Glomerular visceral epithelial cell (primary cell): Measurements from ENCODE around the gene DTHD1.

ENCODE experiments used
- DNase-seq: peaks from one replicate; pipeline ENCODE4 v3.0.0-alpha.2; 2016; ENCODE audit errors: extremely low spot score

The DTHD1 gene

DNA sequence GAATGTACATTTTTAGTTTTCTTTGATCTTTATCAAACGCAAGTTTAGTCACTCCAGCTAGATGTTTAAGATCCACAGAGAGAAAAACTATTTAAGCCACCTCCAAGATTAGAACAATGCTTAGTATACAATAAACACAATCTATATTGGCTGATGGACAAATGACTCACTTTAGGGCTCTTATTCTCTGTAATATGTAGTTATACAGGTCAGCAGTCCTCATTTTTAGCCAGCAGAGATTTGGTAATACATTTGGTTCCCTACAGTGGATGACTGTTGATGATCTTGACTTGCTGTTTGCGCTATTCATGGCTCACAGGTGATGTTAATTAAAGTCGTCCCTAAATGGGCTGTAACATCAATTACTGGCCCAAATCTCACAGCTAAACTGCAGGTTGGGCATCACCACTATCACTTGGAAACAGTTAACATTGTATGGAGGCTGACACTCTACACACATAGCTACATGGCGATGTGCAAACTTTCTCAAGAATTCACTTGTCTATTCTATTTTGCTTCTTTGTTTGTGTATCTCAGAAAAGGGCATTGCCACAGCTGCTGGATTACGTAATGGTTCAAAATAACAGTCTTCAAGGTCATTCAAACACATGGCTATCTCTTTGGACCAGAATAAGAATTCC, 11.8 kb upstream of the DTHD1 start:
- no peak for DNase-seq

DNA sequence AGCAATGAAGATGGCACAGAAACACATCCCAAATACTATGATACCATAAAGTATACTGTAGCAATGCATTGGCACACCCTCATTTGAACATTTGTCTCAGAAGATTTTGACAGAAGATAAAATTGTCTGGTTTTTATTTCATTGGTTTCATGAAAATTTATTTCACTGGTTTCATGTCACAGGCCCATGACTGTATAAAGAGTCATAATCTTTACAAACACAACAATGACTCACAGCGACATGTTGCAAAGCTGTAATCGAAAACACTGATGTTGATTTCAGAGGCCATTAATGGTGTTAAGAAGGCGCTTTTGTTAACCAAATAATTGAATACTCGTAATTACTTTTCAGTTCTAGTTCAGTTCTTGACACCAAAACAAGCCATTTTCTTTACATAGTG, 8.1 kb upstream of the DTHD1 start:
- DNase-seq = no peak

- peak; percentile 7 for DNase-seq
These were observed 7.3 kb upstream of the DTHD1 start for GRCh38 chr4:36274158-36274557.

- DNase-seq = no peak
These were observed 3.9 kb upstream of the DTHD1 start for GRCh38 chr4:36277533-36277932.

DNA sequence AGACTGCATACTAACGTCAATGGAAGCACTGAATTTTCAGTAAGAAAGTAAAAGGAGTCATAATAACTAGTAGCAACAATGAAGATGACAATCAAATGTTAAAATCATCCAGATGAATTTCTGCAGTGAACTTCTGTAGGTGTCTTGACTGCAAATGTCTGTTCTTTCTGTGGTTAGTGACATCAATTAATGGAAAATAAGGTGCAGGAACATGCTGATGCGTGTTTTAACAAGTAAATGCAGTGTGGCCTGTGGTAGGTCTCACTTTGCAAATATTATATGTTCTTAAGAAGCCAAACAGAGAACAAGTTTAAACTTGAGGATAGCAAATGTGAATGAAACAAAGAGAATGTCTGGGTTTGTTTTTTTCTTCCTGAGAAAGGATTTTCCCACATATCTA, 2.6 kb upstream of the DTHD1 start:
- no peak for DNase-seq

- DNase-seq = peak; percentile 4
These were observed 861 bp upstream of the DTHD1 start for GRCh38 chr4:36280555-36280954.

GRCh38 chr4:36282503-36283030, 1.2 kb downstream of the DTHD1 start:
- DNase-seq = no peak

DNA sequence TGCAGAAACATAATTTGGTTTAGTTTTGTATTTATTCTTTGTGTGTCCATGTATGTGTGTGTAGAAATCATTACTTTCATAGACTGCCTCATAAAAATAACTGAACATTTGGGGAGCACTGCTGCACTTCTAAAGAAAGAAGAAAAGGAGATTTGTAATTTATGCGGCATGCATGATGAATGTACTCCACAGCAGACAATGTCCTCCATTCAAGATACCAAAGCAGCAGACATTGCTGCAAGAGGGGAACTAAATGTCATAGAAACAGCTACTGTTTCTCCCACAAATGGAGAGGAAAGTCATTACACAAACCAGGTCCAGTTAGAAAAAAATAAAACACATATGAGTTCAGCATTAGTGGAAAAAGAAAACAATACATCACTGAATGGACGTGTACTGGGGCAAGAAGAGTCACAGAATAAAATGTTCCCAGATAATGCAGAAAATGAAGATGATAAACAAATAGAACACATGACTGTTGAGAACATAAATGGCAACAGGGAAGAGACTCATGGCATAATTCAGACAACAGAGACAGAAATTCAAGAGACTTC, 2.6 kb downstream of the DTHD1 start:
- no peak for DNase-seq

DNA sequence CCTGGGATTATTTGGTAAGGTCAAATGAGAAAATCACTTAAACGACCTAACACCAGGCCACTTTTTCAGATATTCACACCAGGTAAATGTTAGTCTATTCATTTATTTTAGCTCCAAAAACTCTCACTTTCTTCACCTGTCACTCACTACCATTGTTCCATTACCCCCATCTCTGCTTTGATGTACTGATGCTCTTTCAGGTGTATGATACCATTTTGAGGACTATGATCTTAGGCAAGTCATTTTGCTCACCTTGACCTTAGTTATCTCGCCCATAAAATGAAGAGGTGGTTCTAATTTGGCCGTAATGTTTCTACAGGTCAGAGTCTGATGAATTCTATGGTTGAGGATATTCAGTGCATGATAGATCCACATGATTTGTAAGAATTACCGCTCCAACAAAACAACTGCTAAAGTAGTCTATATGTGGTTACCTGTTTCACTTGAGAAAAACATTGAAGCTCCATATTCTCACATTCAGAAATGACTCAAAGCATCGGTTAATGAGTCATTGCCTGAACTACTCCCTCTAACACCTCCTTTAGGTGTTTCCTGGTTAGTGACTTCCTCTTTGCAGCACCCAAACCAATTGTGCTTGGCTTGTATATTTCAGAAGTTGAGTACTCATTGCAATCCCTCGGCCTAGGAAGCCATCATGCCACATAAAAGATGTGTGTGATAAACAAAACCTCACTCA, 4.5 kb downstream of the DTHD1 start:
- peak; percentile 33 for DNase-seq

GRCh38 chr4:36286481-36286871, 5.1 kb downstream of the DTHD1 start:
- no peak for DNase-seq

DNA sequence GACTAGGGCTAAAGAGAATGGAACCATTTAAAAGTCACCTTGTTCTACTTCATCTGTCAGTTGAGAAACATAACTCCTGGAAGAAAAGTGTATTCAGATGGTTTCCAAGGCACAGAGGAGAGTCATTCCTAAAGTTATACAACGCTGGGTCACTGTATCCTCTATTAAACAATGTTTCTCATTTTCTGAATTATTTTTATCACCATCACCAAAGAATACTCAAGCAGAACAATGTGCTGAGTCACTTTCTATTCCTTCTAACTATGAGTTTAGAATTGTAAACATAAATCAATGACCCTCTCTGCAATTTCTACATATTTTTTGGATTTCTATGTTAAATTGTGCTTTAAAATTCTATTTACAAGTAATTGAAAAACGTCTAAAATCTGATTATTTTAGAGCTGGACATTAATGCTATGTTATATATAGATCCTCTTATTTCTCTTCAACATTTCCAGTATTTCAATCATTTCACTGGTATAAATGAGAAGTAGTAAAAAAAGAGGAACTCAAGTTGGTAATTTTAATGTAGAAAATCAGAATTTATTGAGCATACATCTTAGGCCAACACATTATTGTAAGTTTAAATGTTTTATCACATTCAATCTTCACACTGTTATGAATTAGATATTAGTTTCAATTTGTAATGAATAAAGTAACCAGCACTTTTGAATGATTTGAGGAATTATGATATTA, 7.5 kb downstream of the DTHD1 start:
- no peak for DNase-seq

DNA sequence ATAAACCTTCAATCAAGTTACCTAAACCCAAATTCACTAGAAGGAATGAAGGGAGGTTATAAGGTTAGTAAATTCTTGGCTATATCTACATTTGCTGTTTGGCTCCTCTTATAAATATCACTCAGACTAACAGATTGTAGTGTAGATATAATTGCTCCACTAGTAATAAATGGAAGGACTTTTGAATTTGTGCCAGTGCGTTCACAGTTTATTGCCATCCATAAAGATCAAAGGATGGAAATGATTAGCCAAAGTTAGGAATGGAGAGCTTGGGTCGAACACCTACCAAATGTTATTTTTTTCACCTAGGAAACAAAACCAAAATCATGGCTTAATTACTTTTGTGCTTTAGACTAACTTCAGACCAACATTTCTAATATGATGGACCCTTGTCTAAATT, 9.2 kb downstream of the DTHD1 start:
- no peak for DNase-seq

GRCh38 chr4:36292556-36293188, 11.3 kb downstream of the DTHD1 start:
- DNase-seq = no peak

GRCh38 chr4:36301127-36301526, 19.7 kb downstream of the DTHD1 start:
- DNase-seq = no peak

DNA sequence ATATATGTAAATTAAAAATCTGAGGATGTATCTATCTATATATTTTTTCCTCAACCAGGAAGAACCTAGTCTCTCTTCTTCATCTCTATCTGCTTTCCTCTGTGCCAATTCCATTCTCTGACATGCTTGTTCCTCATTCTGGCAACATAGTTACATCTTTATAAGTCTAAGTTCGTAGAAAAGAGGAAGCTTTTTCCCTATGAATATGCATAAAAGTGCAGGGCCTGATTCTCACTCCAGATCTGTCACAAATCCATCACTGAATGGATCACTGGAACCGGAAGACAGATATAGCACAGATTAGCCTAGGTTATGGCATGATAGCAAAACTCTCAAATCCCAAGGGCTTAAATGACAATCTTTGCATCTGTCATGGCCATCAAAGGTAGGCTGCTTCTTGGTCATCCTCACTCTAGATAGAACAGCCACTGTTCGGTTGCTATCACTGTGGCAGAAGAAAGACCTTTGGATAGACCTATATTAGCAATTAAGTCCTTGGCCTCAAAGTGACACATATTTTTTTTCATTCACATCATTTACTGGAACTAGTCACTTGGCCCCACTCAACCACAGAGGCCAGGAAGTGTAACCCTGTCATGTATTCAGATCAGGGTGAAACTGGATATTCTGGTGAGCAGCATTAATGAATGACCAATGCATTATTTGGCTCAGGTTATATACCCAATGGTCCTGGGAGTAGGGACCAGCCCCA, 22.2 kb downstream of the DTHD1 start:
- DNase-seq = no peak

- DNase-seq = no peak
These were observed 22.8 kb downstream of the DTHD1 start for GRCh38 chr4:36304138-36304681.

DNA sequence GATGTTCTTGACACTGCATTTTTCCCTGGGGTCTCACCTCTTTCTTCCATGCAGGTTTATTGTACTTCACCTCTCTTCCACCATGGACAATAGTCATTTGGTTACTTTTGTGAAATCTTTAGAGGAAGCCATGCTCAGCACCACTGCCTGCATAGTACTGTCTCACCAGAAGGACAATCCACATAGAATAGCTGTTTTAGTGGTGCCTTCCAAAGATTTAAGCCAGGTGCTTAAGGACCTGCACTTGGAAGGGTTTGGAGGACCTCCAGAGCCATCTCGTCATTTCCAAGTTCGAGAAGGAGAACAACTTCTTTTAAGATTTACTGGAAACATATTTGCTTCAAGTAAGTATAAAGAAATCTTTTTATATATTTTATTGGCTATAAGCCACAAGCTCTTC, 26.7 kb downstream of the DTHD1 start:
- no peak for DNase-seq

DNA sequence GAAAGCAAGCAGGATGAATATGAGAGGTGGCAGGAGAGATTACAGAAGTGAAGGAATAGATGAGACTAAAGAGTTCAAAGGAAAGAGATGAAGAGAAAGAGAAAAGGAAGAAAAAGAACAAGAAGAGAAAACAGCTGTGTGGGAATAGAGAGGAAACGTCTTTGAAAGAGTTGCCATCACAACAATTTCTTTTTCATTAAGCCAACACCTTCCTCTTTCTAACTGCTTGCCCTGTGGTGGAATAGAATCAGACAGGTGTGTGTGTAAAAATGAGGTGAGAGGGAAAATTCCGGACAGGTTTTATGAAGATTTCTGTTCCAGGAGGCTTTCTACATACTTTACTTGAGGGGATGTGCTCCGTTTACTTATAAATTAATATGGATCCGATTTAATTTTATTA, 28.8 kb downstream of the DTHD1 start:
- no peak for DNase-seq

GRCh38 chr4:36310793-36311192, 29.4 kb downstream of the DTHD1 start:
- DNase-seq = no peak

DNA sequence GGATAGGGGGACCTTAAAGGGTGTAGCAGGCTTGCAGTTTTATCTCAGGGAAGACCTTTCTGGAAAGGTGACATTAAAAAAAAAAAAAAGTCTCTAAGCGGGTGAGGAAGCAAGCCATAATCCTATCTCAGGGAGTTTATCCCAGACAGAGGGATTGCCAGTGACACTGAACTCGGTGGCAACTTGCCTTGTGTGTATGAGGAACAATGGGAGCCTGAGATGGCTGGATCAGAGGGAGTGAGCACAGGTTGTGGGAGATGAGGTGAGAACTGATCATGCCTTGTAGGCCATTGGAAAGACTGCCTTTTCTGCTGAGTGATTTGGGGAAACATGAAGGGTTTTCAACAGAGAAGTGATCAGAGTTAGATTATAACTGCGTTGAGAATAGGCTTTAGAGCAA, 31.1 kb downstream of the DTHD1 start:
- DNase-seq = no peak

DNA sequence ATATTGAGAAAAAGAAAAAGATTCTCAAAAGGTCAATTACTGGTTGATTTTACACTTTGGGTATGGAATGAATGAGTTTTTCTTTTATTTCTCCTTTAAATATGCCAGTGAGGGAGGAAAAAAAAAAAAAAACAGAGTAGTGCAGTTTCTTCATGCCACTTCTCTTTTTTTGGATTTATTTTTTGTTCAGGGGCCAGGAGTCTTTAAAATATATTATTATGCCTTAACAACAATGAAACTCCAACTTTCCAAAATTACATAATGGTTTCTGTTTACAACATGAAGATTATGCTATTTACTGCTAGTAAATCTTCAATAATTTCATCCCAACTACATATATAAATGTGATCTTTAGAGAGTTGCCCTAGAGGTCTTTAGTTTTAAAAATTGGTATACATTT, 31.9 kb downstream of the DTHD1 start:
- no peak for DNase-seq
